ENCODE measurements around the gene IL21R.

Gene IL21R

DNA sequence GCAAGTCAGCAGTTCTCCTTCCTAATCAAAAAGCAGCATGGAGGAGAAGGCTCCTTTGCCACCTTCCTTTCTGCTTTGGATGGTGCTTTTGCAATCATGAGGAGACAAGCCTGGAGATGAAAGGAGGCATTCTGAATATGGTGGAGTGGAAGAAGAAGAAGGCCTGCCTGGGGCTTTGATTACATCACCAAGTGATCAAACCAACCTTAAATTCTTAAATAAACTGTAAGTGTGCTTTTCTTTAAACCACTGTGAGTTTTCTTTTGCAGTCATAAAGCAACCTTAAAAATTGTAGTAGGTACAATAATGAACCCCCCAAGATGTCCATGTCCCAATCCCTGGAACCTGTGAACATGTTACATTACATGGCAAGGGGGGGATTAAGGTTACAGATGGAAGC is 31.7 kb upstream of the IL21R start:
- Histone ChIP-seq H3K4me3 (ENCODE audit: low read depth, low read length) (no peak overlapping the region), H3K9me3 (ENCODE audit: control insufficient read depth, insufficient read depth, low read depth, low read length) (no peaks in the 10 kb centered on the region), H3K4me1 (ENCODE audit: control insufficient read depth, insufficient read depth, low read length) (no peaks in the 10 kb centered on the region; the same call in 1 of the 2 replicates), H3K27ac (ENCODE audit: extremely low read depth, low read depth, low read length) (no peak overlapping the region), H3K36me3 (ENCODE audit: control insufficient read depth in 2 of 2, insufficient read depth in 1 of 2, low read length in 2 of 2) (no peaks in the 10 kb centered on the region)
- TF ChIP-seq ZNF707 (tag by site-specific recombination; IDR thresholded peaks at IDR 0.05) = no peak
- TF ChIP-seq SETDB1 (IDR thresholded peaks at IDR 0.05; ENCODE audit: insufficient read length, low read length) = no peak
- no peak for TF ChIP-seq ZNF449 (tag by site-specific recombination; IDR thresholded peaks at IDR 0.05)
- no peak for TF ChIP-seq ZNF16 (tag by site-specific recombination; IDR thresholded peaks at IDR 0.05; ENCODE audit: low read depth)
- TF ChIP-seq ZNF548 (tag by site-specific recombination; IDR thresholded peaks at IDR 0.05) = no peak
- no peak for TF ChIP-seq ZSCAN30 (tag by site-specific recombination; IDR thresholded peaks at IDR 0.05)
- TF ChIP-seq ZEB2 (tag by site-specific recombination; IDR thresholded peaks at IDR 0.05) = no peak
- no peak for TF ChIP-seq ZNF571 (tag by site-specific recombination; IDR thresholded peaks at IDR 0.05)
- no peak for TF ChIP-seq ZNF248 (tag by site-specific recombination; IDR thresholded peaks at IDR 0.05)
- TF ChIP-seq KLF10 (tag by site-specific recombination; IDR thresholded peaks at IDR 0.05) = no peak
- TF ChIP-seq ZNF549 (tag by site-specific recombination; IDR thresholded peaks at IDR 0.05) = no peak
- no peak for TF ChIP-seq ZNF510 (tag by site-specific recombination; IDR thresholded peaks at IDR 0.05; ENCODE audit: insufficient replicate concordance)
- TF ChIP-seq ZNF529 (tag by site-specific recombination; IDR thresholded peaks at IDR 0.05; ENCODE audit: insufficient replicate concordance) = no peak
- no peak for TF ChIP-seq ZNF747 (tag by site-specific recombination; IDR thresholded peaks at IDR 0.05)
- TF ChIP-seq ZNF37A (tag by site-specific recombination; IDR thresholded peaks at IDR 0.05) = no peak
- TF ChIP-seq SCRT1 (tag by site-specific recombination; IDR thresholded peaks at IDR 0.05; ENCODE audit: borderline replicate concordance) = no peak
- TF ChIP-seq BCL11A (tag by site-specific recombination; IDR thresholded peaks at IDR 0.05; ENCODE audit: low read depth) = no peak
- ChIA-PET POLR2A (no interaction called here), CTCF (interaction anchor here (0.6 to 7.5 kb wide), 4 partner anchors 21 to 393 kb away, joined by 3 to 83 read pairs (median 36); no protein-coding TSS in a partner anchor)

- H3K4me3 ChIP-seq (ENCODE audit: low read depth, low read length) = no peak overlapping the region
- CTCF ChIA-PET = interaction anchor here (0.6 kb wide), 1 partner anchor 16 kb away, joined by 3 read pairs; no protein-coding TSS in a partner anchor
- H3K27ac ChIP-seq (ENCODE audit: extremely low read depth, low read depth, low read length) = no peak overlapping the region
- POLR2A ChIA-PET = no interaction called here
- H3K36me3 ChIP-seq (ENCODE audit: control insufficient read depth in 2 of 2, insufficient read depth in 1 of 2, low read length in 2 of 2) = no peaks in the 10 kb centered on the region
- no peaks in the 10 kb centered on the region for H3K4me1 ChIP-seq (ENCODE audit: control insufficient read depth, insufficient read depth, low read length)
- H3K9me3 ChIP-seq (ENCODE audit: control insufficient read depth, insufficient read depth, low read depth, low read length) = no peaks in the 10 kb centered on the region
- TF ChIP-seq ZNF639 (tag by site-specific recombination; IDR thresholded peaks at IDR 0.05) (no peak), YY2 (tag by site-specific recombination; IDR thresholded peaks at IDR 0.05) (no peak), TCF7L2 (IDR thresholded peaks at IDR 0.05; ENCODE audit: borderline replicate concordance, low read depth, low read length) (no peak), ZNF138 (tag by site-specific recombination; IDR thresholded peaks at IDR 0.05; ENCODE audit: borderline replicate concordance) (no peak), ZNF555 (tag by site-specific recombination; conservative IDR thresholded peaks at IDR 0.05) (no peak), ZNF621 (tag by site-specific recombination; IDR thresholded peaks at IDR 0.05) (no peak), ZNF350 (tag by site-specific recombination; IDR thresholded peaks at IDR 0.05) (no peak), ZNF624 (tag by site-specific recombination; IDR thresholded peaks at IDR 0.05) (no peak), ZBTB17 (tag by site-specific recombination; IDR thresholded peaks at IDR 0.05) (no peak), ZFHX2 (tag by site-specific recombination; conservative IDR thresholded peaks at IDR 0.05) (no peak), SETDB1 (IDR thresholded peaks at IDR 0.05; ENCODE audit: insufficient read length, low read length) (no peak), ZNF26 (tag by site-specific recombination; IDR thresholded peaks at IDR 0.05) (no peak), ZNF692 (tag by site-specific recombination; IDR thresholded peaks at IDR 0.05) (no peak)
- TF ChIP-seq, protein P1, sequence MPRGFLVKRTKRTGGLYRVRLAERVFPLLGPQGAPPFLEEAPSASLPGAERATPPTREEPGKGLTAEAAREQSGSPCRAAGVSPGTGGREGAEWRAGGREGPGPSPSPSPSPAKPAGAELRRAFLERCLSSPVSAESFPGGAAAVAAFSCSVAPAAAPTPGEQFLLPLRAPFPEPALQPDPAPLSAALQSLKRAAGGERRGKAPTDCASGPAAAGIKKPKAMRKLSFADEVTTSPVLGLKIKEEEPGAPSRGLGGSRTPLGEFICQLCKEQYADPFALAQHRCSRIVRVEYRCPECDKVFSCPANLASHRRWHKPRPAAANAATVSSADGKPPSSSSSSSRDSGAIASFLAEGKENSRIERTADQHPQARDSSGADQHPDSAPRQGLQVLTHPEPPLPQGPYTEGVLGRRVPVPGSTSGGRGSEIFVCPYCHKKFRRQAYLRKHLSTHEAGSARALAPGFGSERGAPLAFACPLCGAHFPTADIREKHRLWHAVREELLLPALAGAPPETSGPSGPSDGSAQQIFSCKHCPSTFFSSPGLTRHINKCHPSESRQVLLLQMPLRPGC (tag by site-specific recombination; IDR thresholded peaks at IDR 0.05) = no peak
These were observed 28.7 kb upstream of the IL21R start for GRCh38 chr16:27373312-27373711.

All from HEK293 (cell line).